Cardiac muscle cell (in vitro differentiated cells and primary cell): Measurements from ENCODE around the gene TATDN2. TPM values are rescaled to one million over a fixed set of nuclear protein-coding genes. Genes with fewer than 3 reads are reported as not detected.

Experiments used
- DNase-seq, 2 donors: peaks; one replicate each; pipeline versions ENCODE4 v3.0.0 to v3.0.0-alpha.2; 2010 to 2017; ENCODE audit warnings: low read depth in 1 of 2, low spot score in 1 of 2
- H3K27ac ChIP-seq: fragments of 200-600 bp; sonication (generic); 2 replicates; pipeline ENCODE4 v1.5.1; 2016
- H3K27me3 ChIP-seq: fragments of 200-600 bp; sonication (generic); 2 replicates; pipeline ENCODE4 v1.6.0; 2016; ENCODE audit warnings: control low read depth
- H3K36me3 ChIP-seq: fragments of 200-600 bp; sonication (generic); 2 replicates; pipeline ENCODE4 v1.5.1; 2016; ENCODE audit warnings: control low read depth
- H3K4me1 ChIP-seq: fragments of 200-600 bp; sonication (generic); 2 replicates; pipeline ENCODE4 v1.8.1; 2017; ENCODE audit warnings: low read depth, mild to moderate bottlenecking, mixed run types
- H3K4me3 ChIP-seq: fragments of 200-600 bp; sonication (generic); 2 replicates; pipeline ENCODE4 v1.5.1; 2016; ENCODE audit warnings: mild to moderate bottlenecking
- H3K9me3 ChIP-seq: fragments of 200-600 bp; sonication (generic); 2 replicates; pipeline ENCODE4 v1.5.1; 2017; ENCODE audit warnings: low read depth, mild to moderate bottlenecking, control low read depth
- CTCF ChIP-seq: IDR thresholded peaks from 2 replicates; pipeline ENCODE4 v1.5.1; 2012; ENCODE audit warnings: low read depth, mild to moderate bottlenecking, low read length
- polyA plus RNA-seq: library from polyadenylated mRNA; unstranded; fragments of >200 nt; fragmentation: Nextera tagmentation; extraction: Ambion mirVana; gene quantifications from 2 replicates; pipeline ENCODE4 v1.2.1, GENCODE V29; 2016
- total RNA-seq: library from RNA; depleted of rRNA; stranded (reverse); fragments of >200 nt; gene quantifications from 2 replicates; pipeline ENCODE4 v1.2.3, GENCODE V29; 2016

Gene TATDN2
- total RNA-seq (8.9 and 13.1 TPM in 2 replicates), polyA plus RNA-seq (5.9 and 7.7 TPM in 2 replicates)

DNA sequence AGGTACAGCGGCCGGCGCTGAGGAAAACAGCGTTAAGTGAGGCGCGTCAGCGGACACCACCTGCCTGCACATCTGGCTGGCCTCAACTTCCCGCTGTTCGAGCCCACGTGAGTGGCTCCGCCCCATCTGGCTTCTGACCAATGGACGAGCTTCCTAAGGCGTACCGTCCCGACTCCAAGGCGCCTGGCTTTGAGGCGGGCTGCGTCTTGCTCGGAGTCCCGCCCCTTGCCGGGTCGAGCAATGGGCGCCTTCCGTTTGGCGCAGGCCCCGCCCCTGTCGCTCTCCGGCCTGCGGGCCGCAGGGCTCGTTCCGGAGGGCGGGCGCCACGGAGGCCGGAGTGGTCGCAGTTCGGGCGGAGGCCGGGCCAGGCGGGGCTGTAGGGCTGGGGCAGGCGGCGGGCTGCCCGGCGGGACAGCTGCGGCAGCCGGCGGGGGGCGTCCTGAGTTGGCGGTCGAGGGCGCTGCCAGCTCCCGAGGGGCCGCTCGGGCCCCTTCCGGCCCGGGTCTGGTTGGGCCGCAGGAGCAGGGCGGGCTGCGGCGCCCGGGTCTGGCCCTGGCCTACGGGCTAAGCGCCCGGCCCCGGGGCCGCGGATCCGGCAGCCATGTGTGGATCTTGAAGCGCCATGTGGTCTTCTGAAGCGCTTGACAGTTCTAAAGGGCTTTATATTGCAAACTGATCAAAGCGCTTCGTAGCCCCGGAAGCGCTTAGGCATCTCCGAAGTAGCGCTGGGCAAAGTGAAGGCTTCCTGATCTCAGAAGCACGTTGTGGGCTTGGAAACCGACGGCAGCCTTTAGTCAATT is at the start of gene TATDN2:
Gene TATDN2, plus strand, starts transcription at position 276 of the 800 bp plus-strand sequence. CDS start 742 bp downstream, outside the sequence.
- peak within 1 kb of the TSS; percentile 58 for H3K27ac ChIP-seq
- peak; percentile 94 to 98 for DNase-seq
- H3K9me3 ChIP-seq: no peaks in the 10 kb centered on the region
- no peak for TF ChIP-seq CTCF
- H3K27me3 ChIP-seq: no peaks in the 10 kb centered on the region
- peak within 1 kb of the TSS; percentile 57 for H3K4me3 ChIP-seq
- H3K36me3 ChIP-seq: no peaks in the 10 kb centered on the region
- H3K4me1 ChIP-seq: peaks cover 7% of the 10 kb centered on the region

DNA sequence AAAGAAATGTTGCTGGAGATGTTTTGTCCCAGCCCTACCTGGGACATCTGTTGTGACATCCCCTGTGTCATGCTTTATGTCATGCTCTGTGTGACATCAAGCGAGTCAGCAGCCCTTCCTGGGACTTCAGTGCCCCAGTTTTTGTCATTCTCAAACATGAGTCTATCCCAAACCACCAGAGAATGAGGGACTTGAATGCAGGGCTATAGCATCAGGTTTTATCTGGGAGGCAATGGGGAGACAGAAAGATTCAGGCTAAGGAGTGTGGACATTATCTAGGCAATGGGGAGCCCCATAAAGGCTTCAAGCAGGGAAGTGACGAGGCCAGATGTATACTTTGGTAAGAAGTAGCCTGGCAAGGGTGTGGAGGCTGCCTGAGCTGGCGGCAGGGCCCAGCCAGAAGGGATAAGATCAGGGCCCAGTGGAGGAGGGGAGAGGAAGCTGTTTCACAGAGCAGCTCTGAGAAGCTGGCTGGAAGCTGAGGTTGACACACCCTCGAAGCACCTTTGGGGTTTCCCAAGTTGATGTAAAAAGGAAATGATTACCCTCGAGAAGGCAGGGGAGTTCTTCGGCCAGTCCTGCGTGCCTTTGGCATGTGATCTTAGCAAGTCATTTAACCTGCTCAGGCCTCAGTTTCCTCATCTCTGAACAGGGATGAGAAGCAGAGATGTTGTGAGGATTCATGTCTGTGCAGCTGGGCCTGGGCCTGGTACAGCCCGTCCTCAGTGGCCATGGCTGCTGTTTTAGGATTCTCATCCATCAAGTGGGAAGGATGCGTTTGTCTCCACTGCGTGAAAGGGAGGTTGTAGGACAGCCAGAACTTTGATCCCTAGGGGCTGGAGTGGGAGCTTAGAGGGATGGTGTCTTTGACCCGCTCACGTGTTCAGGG is 49.3 kb upstream of the TATDN2 start:
- DNase-seq: peak in 1 of 2 donors; percentile 55
- Histone ChIP-seq H3K4me1 (peaks cover 11% of the 10 kb centered on the region), H3K4me3 (no peak overlapping the region), H3K36me3 (no peaks in the 10 kb centered on the region), H3K9me3 (no peaks in the 10 kb centered on the region), H3K27ac (no peak overlapping the region), H3K27me3 (no peaks in the 10 kb centered on the region)
- TF ChIP-seq CTCF: no peak

DNA sequence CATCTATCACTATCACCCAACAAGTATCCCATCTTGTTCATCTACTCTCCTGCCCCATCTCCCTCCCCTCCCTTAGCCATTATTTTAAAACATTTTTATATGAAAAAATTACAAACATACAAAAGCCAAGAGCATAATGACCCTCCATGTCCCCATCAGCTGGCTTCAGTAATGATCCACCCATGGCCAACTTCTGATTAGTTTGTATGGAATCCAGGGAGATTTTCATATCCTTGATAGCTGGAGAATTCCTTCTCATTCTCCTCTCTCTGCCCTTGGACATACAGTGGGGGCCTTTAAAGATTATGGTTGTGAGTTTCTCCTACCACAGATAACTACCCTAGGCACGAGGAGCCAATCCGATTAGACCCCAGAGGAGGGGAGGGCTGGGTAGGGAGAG is 43.3 kb upstream of the TATDN2 start:
- Histone ChIP-seq H3K27ac (no peak overlapping the region), H3K4me1 (no peaks in the 10 kb centered on the region), H3K36me3 (no peaks in the 10 kb centered on the region), H3K9me3 (no peaks in the 10 kb centered on the region), H3K4me3 (no peak overlapping the region), H3K27me3 (no peaks in the 10 kb centered on the region)
- no peak for TF ChIP-seq CTCF
- no peak for DNase-seq

GRCh38 chr3:10205451-10206165 is 42.7 kb upstream of the TATDN2 start:
- H3K27ac ChIP-seq: no peak overlapping the region
- DNase-seq: peak in 1 of 2 donors; percentile 85
- no peak for TF ChIP-seq CTCF
- no peaks in the 10 kb centered on the region for H3K27me3 ChIP-seq
- H3K36me3 ChIP-seq: no peaks in the 10 kb centered on the region
- H3K4me1 ChIP-seq: no peaks in the 10 kb centered on the region
- no peak overlapping the region for H3K4me3 ChIP-seq
- no peaks in the 10 kb centered on the region for H3K9me3 ChIP-seq

GRCh38 chr3:10206166-10206511 is 42.1 kb upstream of the TATDN2 start:
- Histone ChIP-seq H3K9me3 (no peaks in the 10 kb centered on the region), H3K27ac (no peak overlapping the region), H3K4me1 (no peaks in the 10 kb centered on the region), H3K27me3 (no peaks in the 10 kb centered on the region), H3K36me3 (no peaks in the 10 kb centered on the region), H3K4me3 (no peak overlapping the region)
- DNase-seq: no peak
- TF ChIP-seq CTCF: no peak
